ENCODE measurements around the gene PLCB1.

PLCB1 gene

GRCh38 chr20:8527998-8528723, 396.1 kb downstream of the PLCB1 start:
- DNase-seq (ENCODE audit: low read depth in 2 of 2, low spot score in 1 of 2) = no peak

GRCh38 chr20:8530022-8530421, 398.0 kb downstream of the PLCB1 start:
- no peak for DNase-seq (ENCODE audit: low read depth in 2 of 2, low spot score in 1 of 2)

DNA sequence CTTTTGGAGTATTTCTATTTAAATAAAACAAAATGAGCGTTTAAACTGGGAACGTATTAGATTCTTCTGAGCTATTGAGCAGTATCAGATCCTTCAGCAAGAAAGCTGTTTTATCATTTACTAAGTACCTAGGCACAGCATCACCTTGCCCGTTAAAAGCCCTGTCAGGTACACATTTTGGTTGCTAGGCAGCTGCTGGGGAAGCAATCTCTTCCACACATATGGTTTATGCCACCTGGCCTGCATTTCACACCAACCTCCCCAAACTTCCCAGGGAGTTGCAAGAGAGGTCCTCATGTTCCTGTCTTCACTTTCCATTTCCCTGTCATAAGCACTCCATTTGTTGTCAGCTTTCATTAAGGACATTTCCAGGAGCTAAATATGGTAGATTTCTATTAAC, 400.1 kb downstream of the PLCB1 start:
- DNase-seq (ENCODE audit: low read depth in 2 of 2, low spot score in 1 of 2) = no peak

DNA sequence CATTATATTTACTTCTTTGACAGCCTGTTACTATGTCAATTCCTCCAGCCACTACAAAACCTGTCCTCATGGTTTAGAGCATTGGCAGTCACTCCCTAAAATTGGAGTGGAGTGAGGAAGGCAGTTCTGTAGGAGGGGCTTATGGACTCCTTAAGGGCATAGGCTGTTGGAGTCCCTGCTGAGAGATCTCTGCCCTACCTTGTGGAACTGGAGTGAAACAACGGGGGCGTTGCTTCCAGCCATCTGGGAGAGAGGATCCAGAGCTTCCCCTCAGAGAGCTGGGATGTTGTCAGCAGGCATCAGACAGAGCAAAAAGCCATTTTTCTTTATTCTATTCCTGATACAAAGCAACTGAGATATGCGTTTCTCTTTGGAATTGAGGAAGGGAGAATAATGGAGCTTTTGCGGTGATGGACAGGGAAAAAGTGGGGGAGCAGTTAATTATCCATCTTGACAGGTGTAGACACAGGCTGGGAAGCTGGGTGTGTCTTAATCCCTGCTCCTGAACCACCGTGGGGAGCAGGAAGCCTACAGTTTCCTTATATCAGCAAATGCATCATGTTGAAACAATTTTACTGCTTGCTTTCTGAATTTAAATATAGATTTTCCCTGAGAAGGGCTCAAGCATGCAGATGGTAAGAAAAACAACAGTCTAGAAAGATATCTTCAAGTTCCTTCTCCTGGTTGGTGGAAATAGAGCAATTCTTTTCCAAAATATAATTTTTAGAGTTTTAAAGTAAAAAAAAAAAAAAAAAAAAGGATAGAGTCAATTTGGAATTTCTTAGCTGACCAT, 402.5 kb downstream of the PLCB1 start:
- DNase-seq (ENCODE audit: low read depth in 2 of 2, low spot score in 1 of 2) = no peak

DNA sequence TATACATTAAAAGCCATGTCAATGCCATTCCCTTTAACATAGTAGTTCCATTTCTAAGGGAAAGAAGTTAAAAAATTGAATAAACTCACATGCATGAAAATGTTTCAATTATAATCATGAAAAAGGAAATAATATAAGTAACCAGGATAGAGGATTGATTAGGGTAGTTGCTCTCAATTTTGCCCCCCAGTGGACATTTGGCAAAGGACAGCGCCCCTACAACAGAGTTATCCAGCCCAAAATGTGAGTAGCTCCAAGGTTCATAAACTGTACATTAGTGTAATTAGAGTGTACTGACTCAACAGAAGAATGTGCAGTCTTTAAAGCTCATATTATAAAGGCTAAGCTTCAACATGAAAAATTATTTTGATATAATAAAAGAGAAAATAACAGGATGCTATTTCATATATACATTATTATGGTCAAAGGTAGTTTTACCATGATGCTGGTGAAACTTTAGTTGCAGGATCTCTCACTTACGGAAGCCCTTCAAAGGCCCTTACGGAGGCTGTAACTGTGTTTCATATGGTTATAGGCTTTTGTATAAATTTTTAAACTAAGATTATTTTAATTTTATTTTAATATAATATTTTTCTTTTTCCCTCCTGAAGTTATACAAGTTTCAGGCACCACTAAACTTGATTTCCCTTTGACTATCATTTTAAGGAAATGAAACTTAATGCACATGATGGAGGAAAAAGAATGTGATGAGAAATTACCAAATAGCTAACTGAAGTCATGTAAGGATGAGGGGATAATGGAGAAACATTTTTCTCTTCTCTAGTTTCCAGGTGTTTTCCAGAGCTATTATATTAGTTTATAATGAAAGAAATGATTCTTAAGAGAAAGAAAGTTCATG, 403.6 kb downstream of the PLCB1 start:
- DNase-seq (ENCODE audit: low read depth in 2 of 2, low spot score in 1 of 2) = no peak

GRCh38 chr20:8536262-8536618, 404.2 kb downstream of the PLCB1 start:
- DNase-seq (ENCODE audit: low read depth in 2 of 2, low spot score in 1 of 2) = no peak

DNA sequence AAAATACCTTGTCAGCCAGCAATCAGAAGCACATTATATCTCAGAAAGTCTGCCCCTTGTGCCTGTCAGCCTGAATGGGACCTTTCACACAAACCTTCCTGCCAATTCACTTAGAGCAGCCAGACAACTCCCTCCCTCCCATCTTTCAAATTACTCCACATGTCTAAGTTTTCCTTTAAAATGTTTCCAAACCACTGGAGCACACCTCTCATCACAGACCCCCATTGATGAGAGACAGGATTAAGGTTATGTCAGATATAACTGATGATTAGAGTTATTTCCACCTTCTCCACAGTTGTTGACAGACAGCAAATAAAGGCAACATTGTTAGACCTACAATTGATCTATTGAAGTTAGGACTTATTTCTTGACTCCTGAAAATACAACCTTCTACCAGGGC, 408.4 kb downstream of the PLCB1 start:
- DNase-seq (ENCODE audit: low read depth in 2 of 2, low spot score in 1 of 2) = no peak

GRCh38 chr20:8542110-8542486, 410.0 kb downstream of the PLCB1 start:
- no peak for DNase-seq (ENCODE audit: low read depth in 2 of 2, low spot score in 1 of 2)

DNA sequence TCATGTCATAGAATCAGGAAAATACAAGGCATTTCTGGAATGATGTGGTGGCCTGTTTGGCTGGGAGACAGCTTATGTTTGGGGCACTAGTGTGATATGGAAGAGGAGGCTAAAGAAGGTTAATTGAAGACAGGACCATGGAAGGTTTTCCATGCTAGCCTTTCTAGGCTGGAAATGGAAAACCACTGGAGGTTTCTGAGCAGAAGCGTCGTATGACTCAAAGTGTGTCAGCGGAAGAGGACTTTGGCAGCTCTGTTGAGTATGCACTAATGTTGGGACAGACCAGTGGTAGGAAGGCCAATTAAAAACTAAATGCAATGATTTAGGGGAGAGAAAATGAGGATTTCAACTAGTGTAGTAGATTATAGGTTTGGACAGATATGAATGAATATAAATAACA, 413.1 kb downstream of the PLCB1 start:
- DNase-seq (ENCODE audit: low read depth in 2 of 2, low spot score in 1 of 2) = no peak

DNA sequence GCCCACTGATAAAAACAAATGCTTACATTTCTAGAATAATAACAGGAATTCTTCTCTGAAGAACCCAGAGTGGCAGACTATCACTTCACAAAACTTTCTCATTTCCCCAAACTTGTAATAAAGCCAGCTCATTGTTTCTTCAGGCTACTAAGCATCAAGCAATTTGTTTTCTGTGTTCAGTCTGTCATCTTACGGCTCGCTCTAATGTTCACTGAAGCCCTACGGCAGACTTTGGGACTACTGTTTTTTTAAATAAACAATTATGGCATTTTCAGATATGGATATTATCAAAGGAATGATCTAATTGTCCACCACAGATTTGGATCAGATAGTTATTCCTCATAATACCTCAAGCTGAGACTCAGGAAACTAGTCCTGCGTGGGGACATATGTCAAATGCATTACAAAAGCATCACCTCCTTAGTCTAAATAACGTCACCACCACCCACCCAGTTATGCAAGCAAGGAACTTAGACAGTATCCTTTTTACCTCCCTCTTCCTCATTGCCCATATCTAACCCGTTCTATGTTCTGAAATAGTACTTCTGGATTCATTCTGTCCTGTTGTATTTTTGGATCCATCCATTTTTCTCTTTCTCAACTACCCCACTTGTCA, 415.1 kb downstream of the PLCB1 start:
- DNase-seq (ENCODE audit: low read depth in 2 of 2, low spot score in 1 of 2) = no peak

DNA sequence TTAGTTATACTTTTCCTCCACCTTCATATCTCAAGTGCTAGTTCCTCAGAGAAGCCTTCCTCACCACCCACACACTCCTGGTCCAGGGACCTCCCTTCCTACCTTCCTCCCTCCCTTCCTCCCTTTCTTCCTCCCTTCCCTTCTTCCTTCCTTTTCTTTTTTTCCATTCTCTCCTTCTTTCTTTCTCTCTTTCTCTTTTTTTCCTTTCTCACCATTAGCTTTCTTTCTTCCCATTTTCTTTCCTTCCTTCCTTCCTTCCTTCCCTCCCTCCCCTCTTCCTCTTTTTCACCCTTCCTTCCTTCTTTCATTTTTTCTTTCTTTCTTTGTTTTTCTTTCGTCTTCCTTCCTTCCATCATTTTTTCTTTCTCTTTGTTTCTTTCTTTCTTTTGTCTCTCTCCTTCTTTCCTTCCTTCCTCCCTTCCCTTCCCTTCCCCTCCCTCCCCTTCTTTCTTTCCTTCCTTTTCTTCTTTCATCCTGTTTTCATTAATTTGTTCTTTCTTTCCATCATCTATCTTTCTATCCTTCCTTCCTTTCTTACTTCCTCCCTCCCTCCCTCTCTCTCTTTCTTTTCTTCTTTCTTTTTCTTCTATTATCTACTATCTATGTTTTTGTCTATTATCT, 416.0 kb downstream of the PLCB1 start:
- DNase-seq (ENCODE audit: low read depth in 2 of 2, low spot score in 1 of 2) = no peak

DNA sequence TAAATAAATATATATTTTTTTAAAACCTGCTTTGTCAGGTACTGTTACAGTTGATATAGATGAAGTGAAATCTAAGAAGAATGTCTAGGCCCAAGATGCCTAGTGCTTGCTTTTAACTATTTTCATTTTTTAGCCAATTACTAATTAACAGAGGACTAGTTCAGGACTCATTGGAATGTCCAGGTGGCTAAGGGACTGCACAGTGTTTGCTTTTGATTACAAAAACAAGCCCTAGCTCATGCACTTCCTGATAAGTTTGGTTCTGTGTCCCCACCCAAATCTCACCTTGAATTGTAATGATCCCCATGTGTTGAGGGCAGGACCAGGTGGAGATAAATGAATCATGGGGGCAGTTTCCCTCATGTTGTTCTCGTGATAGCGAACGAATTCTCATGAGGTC, 417.1 kb downstream of the PLCB1 start:
- no peak for DNase-seq (ENCODE audit: low read depth in 2 of 2, low spot score in 1 of 2)

- DNase-seq (ENCODE audit: low read depth in 2 of 2, low spot score in 1 of 2) = no peak
Observed at GRCh38 chr20:8557711-8558110, 425.6 kb downstream of the PLCB1 start.

DNA sequence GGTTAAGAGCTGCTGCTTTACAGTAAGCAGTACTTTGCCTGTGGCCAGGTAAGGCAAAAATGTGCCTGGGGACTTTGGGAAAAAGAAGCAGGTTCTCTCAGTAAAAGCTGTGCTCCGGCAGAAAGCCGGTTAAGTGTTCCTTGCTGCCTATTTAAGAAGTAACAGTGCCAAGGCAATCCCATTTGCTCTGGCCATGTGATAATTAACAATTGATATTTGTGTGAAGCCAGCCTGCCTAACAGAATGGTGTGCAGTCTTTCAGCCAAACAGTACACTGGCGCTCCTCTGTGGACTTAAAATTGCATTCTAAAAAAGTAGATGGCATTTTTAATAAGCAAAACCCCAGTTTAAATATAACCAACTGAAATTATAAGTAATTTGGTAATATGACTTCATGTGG, 430.3 kb downstream of the PLCB1 start:
- DNase-seq (ENCODE audit: low read depth in 2 of 2, low spot score in 1 of 2) = no peak

DNA sequence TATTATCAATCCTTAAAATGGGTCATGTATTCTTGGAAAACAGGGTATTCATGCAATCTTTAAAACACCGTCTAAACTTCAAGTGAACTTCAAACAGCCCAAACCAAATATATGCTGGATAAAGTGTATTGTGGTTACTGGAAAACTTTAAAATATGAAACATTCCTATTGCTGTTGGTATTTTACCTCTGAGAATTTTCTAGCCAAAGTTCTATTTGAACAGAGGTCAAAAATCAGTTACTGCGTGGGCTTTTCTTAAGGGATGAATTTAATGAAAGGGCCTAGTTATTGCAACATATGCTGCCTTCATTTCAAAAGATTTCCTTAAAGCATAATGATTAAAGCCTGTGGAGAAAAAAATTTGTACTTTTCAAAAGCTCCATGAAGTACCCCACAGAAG, 436.0 kb downstream of the PLCB1 start:
- DNase-seq (ENCODE audit: low read depth in 2 of 2, low spot score in 1 of 2) = no peak

DNA sequence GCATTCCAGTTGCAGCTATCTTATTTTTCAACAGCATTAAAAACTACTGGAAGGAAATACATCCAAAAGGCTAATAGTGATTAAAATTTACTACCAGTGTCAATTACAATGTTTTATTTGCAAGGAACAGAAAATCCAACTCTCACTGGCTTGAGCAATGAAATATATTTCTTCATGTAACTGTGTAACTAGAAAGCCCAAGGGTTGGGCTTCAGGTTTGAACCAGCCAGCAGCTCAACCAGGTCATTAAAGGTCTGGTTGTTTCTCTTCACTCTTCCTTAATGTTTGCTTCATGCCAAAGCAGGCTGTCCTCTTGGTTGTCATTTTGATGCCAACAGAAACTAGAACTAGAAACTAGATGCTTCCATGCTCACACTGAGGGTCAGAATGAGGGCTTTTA, 437.7 kb downstream of the PLCB1 start:
- no peak for DNase-seq (ENCODE audit: low read depth in 2 of 2, low spot score in 1 of 2)

- DNase-seq (ENCODE audit: low read depth in 2 of 2, low spot score in 1 of 2) = no peak
Observed at GRCh38 chr20:8571611-8572010, 439.5 kb downstream of the PLCB1 start.

GRCh38 chr20:8573686-8574085, 441.6 kb downstream of the PLCB1 start:
- no peak for DNase-seq (ENCODE audit: low read depth in 2 of 2, low spot score in 1 of 2)

- no peak for DNase-seq (ENCODE audit: low read depth in 2 of 2, low spot score in 1 of 2)
Observed at GRCh38 chr20:8575114-8575513, 443.0 kb downstream of the PLCB1 start.

GRCh38 chr20:8578161-8578865, 446.2 kb downstream of the PLCB1 start:
- DNase-seq (ENCODE audit: low read depth in 2 of 2, low spot score in 1 of 2) = no peak

All from stimulated activated CD8-positive, alpha-beta memory T cell treated with anti-CD3 and anti-CD28 coated beads, Interleukin-4, amount 100 ng/mL, for 4 hours (primary cell).